ENCODE data around the gene RASL10B. TPM values are rescaled to one million over a fixed set of nuclear protein-coding genes. Genes with fewer than 3 reads are reported as not detected.

RASL10B gene
- polyA plus RNA-seq, 1 donor (not counting 4 experiments of a cell fraction or from before 2014, with no cell fraction given) = 0.07 TPM

- no peak for FAIRE-seq
- Histone ChIP-seq H3K9me3 (ENCODE audit: control insufficient read depth, low read depth, low read length) (no peaks in the 10 kb centered on the region), H3K27ac (ENCODE audit: control insufficient read depth, insufficient read depth, low read length) (peak overlapping the region; percentile 97), H3K4me3 (ENCODE audit: control insufficient read depth in 2 of 3, extremely low read depth in 1 of 3, insufficient read depth in 2 of 3, low read depth in 1 of 3, low read length in 3 of 3) (no peak overlapping the region), H2AFZ (ENCODE audit: control insufficient read depth, low read length) (no peak overlapping the region), H4K20me1 (ENCODE audit: control insufficient read depth, extremely low read depth, insufficient read depth, low read length) (no peaks in the 10 kb centered on the region), H3K36me3 (ENCODE audit: control insufficient read depth in 2 of 2, extremely low read depth in 1 of 2, insufficient read depth in 2 of 2, low read length in 2 of 2) (peaks cover 0 to 2% of the 10 kb centered on the region in 2 experiments), H3K4me1 (ENCODE audit: control insufficient read depth, extremely low read depth, insufficient read depth, low read length) (peaks cover 64% of the 10 kb centered on the region), H3K27me3 (ENCODE audit: control insufficient read depth, extremely low read depth, insufficient read depth, low read length) (no peaks in the 10 kb centered on the region), H3K4me2 (ENCODE audit: control insufficient read depth, extremely low read depth, insufficient read depth, low read depth, low read length) (peak overlapping the region; percentile 65), H3K79me2 (ENCODE audit: control insufficient read depth, insufficient read depth, low read length) (no peaks in the 10 kb centered on the region), H3K9ac (ENCODE audit: control insufficient read depth, extremely low read depth, insufficient read depth, low read length) (peak overlapping the region; percentile 12), H3K9me1 (ENCODE audit: control insufficient read depth, extremely low read depth, insufficient read depth, low read length) (no peaks in the 10 kb centered on the region)
- dilution Hi-C loops (cut with MboI; ENCODE audit: extremely low pct_ligation_motif_present, low sequenced_read_pairs) = no loop called here
- TF ChIP-seq CTCF (optimal IDR thresholded peaks at IDR 0.05 in 1 of 3, IDR thresholded peaks at IDR 0.05 in 1 of 3, conservative IDR thresholded peaks at IDR 0.05 in 1 of 3; ENCODE audit: extremely low read depth in 1 of 3, insufficient read depth in 2 of 3, low read length in 3 of 3) = no peak
- TF ChIP-seq EZH2 (IDR thresholded peaks at IDR 0.05; ENCODE audit: low read length) = no peak
- DNase-seq (ENCODE audit: low read depth, low spot score) = peak; percentile 97
These were observed 53.5 kb downstream of the RASL10B start for GRCh38 chr17:35784895-35785294.

GRCh38 chr17:35786941-35787432, 55.5 kb downstream of the RASL10B start:
- no peak for FAIRE-seq
- Histone ChIP-seq H2AFZ (ENCODE audit: control insufficient read depth, low read length) (peak overlapping the region; percentile 28), H4K20me1 (ENCODE audit: control insufficient read depth, extremely low read depth, insufficient read depth, low read length) (no peaks in the 10 kb centered on the region), H3K9me3 (ENCODE audit: control insufficient read depth, low read depth, low read length) (no peaks in the 10 kb centered on the region), H3K4me1 (ENCODE audit: control insufficient read depth, extremely low read depth, insufficient read depth, low read length) (peaks cover 77% of the 10 kb centered on the region), H3K9ac (ENCODE audit: control insufficient read depth, extremely low read depth, insufficient read depth, low read length) (peak overlapping the region; percentile 81), H3K79me2 (ENCODE audit: control insufficient read depth, insufficient read depth, low read length) (no peaks in the 10 kb centered on the region), H3K4me2 (ENCODE audit: control insufficient read depth, extremely low read depth, insufficient read depth, low read depth, low read length) (peak overlapping the region; percentile 50), H3K4me3 (ENCODE audit: control insufficient read depth in 2 of 3, extremely low read depth in 1 of 3, insufficient read depth in 2 of 3, low read depth in 1 of 3, low read length in 3 of 3) (no peak overlapping the region), H3K27me3 (ENCODE audit: control insufficient read depth, extremely low read depth, insufficient read depth, low read length) (no peaks in the 10 kb centered on the region), H3K27ac (ENCODE audit: control insufficient read depth, insufficient read depth, low read length) (peak overlapping the region; percentile 97), H3K36me3 (ENCODE audit: control insufficient read depth in 2 of 2, extremely low read depth in 1 of 2, insufficient read depth in 2 of 2, low read length in 2 of 2) (peaks cover 0 to 2% of the 10 kb centered on the region in 2 experiments), H3K9me1 (ENCODE audit: control insufficient read depth, extremely low read depth, insufficient read depth, low read length) (no peaks in the 10 kb centered on the region)
- DNase-seq (ENCODE audit: low read depth, low spot score) = no peak
- TF ChIP-seq EZH2 (IDR thresholded peaks at IDR 0.05; ENCODE audit: low read length) = no peak
- TF ChIP-seq CTCF (optimal IDR thresholded peaks at IDR 0.05 in 1 of 3, IDR thresholded peaks at IDR 0.05 in 1 of 3, conservative IDR thresholded peaks at IDR 0.05 in 1 of 3; ENCODE audit: extremely low read depth in 1 of 3, insufficient read depth in 2 of 3, low read length in 3 of 3) = no peak
- dilution Hi-C loops (cut with MboI; ENCODE audit: extremely low pct_ligation_motif_present, low sequenced_read_pairs) = no loop called here

All from keratinocyte (primary cell).